ENCODE results near the gene E2F6.

E2F6 gene

DNA sequence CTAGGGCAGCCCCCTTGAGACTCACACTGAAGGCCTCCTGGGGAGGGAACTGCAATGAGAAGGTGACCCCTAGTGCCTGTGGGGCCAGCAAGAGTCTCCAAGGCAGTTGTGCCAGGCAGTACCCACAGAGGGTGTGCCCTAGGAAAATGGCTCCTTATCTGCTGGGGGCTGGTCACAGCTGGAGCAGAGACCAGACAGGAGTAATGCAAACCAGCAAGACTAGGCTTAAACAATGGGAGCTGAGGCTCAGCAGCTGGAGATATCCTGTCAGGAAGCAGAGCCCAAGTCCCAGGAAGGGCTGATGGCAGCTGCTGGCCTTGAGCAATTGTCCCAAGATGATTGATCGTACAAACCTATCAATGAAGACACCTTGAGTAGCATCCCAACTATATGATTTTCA lies 26.8 kb upstream of the E2F6 start:
- DNase-seq (ENCODE audit: low read depth), result no peak

DNA sequence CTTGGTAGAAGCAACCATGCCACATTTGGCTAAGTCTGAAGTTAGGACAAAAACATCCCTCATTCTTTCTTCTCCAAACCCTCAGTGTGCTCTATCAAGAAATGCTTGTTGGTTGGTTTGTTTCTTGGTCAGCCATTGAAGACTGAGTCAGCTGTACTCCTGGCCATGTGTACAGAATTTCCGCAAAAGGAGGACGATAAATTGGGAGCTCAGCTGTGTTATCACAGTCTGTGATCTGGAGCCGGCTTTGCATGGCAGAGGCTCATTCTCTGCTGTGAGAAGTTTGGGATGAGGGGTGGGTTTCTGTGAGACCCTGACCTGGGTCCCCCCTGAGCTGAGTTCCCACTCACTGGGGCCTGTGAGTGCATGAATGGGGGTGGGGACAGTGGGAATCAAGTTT lies 26.3 kb upstream of the E2F6 start:
- DNase-seq (ENCODE audit: low read depth), result no peak

DNA sequence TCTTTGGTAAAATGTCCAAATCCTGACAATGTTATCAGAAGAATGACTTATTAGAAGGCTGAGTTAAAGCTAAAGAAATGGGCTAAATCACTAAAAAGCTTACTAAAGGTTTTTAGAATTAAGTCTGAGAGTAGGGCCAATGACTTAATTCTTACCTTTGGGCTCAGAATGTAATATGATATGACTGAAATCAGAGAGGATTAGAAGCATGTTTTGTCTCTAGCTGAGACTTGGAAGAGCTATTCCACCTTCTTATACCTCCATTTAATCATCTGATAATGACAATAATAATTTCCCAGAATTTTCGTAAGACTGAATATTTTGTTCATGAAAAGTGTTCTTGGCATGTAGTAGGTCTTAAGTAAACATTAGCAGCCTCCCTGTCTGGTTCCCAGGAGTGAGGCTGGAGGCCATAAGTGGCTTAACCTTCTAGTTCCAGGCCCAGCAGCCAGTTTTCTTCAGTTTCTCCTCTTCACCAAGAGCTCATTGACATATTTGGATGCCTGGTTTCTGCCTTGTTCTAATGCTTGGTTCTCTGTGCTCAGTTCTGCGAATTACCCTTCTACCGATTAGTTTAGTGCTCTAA lies 25.5 kb upstream of the E2F6 start:
- no peak for DNase-seq (ENCODE audit: low read depth)

DNA sequence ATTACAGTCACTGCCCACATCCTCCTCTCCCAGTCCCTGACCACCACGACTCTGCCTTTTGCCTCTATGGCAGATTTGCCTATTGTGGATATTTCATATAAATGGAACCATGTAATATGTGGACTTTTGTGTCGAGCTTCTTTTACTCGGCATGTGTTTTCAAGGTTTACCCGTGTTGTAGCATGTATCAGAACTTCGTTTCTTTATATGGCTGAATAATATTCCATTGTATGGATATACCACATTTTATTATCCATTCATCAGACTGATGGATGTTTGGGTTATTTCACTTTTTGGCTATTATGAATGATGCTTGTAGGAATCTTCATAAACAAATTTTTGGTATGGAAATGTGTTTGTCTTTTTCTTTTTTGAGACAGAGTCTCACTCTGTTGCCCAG lies 24.2 kb upstream of the E2F6 start:
- no peak for DNase-seq (ENCODE audit: low read depth)

DNA sequence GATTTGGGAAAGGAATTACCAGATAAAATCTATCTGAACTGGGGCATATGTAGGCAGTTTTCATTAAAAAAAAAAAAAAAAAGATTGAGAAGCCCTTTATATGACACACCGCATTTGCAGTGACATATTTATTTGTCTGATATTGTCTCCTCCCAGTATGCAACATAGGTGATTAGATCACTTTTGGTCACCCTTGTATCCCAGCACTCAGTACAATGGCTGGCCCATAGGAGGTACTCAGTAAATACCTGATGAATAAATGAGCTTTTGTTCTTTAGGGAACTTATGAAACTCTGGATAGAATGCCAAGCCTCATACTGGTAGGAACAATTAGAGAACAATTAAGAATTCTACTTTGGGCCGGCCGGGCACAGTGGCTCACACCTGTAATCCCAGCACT lies 22.8 kb upstream of the E2F6 start:
- DNase-seq (ENCODE audit: low read depth), result no peak

DNA sequence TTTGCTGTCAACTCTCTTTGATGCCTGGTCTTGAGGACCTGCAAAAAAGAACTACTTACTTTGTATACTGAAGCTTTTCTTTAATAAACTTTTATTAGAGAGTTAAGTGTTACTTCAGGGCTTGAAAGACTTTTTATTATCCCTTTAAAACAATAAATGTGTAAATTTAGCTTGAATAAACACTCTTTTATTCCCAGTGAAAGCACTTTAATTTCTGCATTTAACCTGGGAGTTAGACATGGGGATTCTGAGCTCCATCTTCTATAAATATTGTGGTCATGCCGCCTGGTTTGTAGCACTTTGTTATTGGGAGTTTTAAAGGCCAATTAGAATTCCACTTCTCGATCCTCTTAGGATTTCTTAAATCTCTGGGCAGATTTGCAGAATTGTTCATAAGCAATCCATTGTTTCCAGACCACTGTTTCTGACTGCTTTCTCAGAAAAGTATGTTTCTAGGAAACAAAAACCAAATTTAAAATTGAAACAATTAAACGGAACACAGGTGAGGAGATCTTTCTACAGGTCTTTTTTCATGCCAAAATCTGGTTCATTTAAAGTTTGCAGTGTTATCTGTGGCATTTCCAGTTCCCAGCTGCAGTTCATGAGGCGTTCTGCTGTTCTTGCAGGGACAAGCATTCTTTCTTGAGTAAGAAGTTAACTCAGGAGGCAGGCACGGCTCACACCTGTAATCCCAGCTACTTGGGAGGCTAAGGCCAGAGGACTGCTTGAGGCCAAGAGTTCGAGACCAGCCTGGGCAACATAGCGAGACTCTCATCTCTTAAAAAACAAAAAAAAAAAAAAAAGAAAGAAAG lies 18.1 kb upstream of the E2F6 start:
- no peak for DNase-seq (ENCODE audit: low read depth)

DNA sequence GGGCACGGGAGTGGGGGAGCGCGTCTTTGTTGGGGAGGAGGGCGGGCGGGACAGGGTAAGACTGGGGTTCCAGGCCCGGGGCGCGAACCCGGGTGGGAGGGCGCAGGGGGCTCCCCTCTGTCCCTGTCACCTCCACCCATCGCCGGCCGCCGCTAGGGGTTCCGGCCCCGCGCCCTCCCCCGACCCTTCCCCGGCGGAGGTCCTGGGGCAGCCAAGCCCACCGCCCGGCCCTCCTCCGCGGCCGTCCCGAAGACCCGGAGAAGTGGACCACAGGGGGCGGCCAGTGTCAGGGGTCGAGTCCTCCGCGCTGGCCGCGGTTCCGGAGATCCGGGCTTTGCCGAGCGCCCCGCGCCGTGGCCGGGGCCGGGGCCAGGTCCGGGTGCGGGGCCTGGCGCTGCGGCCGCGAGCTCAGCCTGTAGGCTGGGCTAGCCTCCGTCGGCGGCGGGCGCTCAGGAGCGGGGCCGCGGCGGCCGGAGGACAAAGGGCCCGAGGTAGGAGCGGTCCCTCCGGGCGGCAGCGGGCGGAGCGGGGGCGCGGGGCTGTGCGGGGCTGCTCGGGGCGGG lies 16.6 kb upstream of the E2F6 start:
- DNase-seq (ENCODE audit: low read depth), result no peak

DNA sequence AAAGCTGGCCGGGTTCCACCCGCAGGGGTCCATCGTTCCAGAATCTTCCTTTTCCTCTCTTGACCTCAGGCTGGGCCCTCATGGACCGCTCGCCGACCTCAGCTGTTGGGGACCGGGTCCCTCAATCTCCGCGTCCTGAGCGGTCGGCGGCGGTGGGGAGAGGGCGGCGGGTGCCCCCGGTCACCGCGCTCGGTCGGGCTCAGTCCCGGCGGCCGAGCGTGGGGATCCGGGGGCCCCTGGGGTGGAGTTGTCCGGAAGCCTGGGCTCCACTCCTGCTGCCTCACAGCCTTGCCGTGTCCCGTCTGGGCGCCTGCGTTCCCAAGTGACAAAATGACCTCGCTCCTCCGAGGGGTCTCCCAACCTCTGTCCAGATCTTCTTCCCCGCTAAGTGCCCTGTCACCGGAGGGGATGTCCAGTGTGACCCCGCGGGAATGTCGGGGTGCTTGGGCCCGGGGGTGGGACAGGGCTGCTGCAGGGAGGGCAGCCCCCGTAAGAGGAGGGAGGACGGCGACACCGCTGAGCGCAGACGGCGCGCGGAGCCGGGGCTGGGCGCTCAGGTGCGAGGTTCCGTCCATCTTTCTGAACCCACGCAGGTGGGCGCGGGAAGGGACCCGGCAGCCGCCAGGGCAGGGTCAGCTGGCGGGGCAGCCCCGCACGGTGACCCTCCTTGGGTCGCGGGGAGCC lies 16.0 kb upstream of the E2F6 start:
- no peak for DNase-seq (ENCODE audit: low read depth)

DNA sequence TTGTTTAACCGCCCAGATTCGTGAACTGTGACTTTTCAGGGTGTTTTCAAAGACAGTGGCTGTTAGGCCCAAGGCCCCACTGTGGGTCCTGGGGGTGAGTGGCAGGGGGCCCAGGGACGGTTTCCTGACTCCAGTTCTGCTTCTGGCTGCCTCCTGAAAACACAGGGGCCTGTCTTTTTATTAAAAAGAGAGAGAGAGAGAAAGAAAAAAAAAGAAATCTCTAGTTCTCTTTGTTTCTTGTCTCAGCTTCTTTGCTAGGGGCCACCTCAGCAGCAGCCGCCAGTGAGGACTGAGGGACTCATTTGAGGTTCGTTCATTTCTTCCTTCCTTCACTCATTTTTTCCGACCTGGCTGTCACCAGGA lies 15.4 kb upstream of the E2F6 start:
- no peak for DNase-seq (ENCODE audit: low read depth)

DNA sequence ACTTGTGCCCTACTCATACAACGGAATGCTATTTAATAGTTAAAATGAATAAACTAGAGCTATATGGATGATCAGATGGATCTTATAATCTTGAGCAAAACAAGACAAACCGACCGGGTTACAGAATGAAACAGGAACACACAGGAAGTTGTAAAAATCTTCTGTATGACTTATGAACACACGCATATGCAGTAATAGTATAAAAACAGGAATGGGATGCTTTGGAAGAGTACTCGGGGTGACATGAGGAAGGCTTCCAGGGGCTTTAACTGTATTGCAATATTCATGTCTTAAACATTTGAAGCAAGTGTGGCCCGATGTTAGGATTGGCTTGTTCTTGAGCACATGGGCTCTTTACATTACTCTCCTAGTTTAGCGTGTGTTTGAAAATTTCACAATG lies 14.9 kb upstream of the E2F6 start:
- DNase-seq (ENCODE audit: low read depth), result no peak

DNA sequence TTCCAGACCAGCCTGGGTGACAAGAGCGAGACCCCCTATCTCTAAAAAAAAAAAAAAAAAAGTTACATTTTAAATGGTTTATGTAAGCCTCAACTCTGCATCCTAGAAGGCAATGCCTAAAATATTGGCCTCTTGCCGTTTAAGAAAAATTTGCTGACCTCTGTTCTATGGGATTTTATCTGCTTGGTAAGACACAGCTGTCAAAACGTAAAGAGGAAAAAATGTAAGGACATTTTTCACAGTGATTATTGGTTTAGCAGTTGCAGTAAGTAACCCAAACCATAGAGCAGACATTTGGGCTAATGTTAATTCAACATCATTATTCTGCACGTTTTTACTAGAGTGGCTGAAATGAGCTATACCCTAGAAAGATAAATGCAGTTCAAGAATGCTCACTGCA lies 14.4 kb upstream of the E2F6 start:
- DNase-seq (ENCODE audit: low read depth), result no peak

DNA sequence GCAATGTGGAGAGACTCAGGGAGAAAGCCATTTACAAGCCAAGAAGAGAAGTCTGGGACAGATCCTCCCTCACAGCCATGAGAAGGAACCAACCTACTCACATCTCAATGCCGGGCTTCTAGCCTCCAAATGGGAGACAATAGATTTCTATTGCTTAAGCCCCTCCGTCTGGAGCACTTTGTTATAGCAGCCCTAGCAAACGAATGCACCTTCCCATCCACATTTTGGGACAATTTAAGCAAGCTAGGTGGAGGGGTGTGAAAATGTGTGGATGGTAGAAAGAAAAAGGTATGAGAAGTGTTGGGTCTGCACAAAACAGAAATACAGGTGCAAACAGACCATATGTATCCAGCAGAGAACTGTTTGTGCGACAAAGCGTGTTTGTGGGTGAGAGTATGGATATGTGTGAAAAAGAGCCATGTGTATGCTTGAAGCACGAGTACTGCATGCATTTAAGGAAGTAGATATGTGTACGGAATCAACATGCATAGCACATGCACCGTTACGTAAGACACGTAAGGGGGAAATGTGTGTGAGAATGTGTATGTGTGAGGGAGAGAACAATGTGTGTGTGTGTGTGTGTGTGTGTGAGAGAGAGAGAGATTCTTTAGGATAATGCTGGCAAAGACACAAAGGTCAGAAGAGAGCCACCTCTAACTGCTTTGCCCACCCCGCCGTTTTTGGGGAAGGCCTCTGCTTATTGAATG lies 13.1 kb upstream of the E2F6 start:
- DNase-seq (ENCODE audit: low read depth), result no peak

DNA sequence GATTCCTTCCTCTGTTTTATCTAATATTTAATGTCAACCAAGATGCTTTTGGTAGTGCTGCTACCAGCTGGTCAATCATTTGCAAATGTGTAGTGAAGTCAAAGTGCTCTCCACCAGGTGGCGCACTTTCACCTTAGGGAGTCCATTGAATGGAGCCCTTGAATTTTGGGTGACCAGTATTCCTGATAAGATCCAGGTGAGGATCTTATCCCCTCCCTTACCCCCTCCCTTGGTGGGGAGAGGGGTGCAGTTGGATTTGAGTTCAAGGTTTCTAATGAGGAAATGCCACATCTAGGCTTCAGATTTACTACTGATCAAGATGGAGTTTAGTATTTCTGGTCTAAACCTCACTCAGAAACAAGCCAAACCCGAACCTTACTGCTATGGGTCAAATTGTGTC lies 12.0 kb upstream of the E2F6 start:
- DNase-seq (ENCODE audit: low read depth), result peak; percentile 74

DNA sequence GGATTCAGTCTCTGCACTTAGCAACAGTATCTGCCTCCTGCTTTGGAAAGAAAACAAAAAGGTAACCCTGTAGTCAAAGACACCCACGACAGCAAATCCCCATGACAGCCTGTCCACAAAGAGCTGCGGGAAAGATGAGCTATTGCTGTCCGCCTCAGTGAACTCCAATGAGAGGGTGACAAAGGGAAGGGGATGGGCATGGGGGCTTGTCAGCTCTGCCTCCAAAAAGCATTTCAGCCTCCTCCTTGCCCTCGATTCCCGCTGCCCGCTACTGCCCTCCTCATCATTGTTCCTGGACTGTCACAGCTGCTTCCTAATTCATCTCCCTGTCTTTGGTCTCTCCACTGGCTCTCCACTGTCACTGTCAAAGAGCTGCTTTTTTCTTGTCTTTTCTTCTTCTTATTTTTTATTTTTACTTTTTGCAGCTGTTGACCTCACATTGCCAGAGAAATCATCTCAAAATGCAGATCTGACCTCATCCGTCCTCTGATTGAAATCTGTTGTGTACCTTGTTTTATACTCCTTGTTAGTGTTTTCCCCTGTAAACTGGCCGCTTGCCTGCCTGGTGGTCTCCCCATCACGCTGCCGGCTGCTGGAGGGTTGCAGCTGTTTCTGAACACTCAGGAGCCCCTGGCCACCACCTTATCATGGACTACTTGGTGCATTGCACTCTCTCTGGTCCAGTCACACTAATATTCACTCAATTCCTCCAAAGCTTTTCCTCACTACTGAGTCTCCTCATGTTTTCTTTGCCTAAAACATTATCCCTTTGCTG lies 7.9 kb upstream of the E2F6 start:
- no peak for DNase-seq (ENCODE audit: low read depth)

DNA sequence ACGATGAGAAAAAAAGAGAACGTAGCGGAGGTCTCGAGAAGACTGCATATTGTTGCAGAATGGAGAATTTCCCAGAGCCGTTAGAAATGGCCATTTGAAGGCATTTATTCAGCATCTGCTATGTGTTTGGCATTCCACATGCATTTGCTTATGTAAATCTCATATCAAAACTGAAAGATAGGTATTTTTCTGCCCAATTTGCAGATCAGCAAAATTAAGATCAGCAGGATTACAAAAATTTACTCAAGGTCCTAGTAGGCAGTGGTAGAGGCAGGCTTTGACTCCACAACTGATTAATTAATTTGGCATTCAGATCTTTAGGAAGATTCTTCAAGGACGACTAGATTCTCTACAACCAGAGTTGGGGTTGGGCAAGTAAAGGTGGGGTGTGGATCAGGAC lies 1.8 kb upstream of the E2F6 start:
- no peak for DNase-seq (ENCODE audit: low read depth)

DNA sequence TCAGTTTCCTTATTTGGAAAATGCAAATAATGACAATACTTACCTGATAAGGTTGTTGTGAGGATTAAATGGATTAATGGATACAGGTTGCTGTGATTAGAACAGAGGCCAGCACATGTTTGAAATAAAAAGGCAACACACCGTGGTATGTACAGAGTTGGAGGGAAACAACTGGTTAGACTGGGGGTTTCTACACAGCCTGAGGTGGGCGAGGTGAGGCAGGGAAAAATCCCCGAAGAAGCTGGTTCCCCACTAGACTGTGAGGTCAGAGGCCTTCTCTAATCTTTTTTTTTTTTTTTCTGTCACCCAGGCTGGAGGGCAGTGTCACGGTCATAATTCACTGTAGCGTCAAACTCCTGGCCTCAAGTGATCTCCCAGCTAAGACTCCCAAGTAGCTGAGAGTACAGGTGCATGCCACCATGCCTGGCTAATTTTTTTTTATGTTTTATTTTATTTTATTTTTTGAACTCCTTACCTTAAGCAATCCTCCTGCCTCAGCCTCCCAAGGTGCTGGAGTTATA lies 1.2 kb upstream of the E2F6 start:
- DNase-seq (ENCODE audit: low read depth), result no peak

DNA sequence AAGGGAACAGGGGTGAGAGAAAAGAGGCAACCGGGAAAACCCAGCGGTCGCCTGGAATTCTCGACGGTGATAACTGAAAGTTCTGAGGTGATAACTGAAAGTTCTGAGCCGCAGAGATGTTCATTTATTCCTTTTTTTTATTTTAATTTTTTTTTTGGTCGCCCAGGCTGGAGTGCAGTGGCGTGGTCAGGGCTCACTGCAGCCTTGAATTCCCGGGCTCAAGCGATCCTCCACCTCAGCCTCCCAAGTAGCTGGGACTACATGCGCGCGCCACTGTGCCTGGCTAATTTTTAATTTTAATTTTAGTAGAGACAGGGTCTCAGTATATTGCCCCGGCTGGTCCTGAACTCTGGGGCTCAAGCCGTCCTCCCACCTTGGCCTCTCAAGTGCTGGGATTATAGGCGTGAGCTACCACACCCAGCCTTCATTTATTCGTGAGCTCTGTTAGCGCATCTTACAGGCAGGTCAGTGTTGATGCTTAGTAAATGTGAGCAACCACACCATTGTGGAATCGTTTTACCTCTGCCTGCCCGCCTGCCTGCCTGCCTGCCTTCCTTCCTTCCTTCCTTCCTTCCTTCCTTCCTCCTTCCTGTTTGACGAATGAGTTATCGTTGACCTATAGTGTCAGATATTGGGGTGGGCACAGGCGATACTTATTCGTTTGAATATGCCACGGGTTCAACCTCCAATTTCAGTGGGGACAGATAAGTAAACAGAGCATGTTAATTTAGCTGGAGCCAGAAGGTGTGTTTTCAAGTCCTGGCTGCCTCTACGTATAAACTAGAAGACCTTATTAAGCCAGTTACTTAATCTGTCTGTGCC lies 557 bp upstream of the E2F6 start:
- DNase-seq (ENCODE audit: low read depth), result no peak

DNA sequence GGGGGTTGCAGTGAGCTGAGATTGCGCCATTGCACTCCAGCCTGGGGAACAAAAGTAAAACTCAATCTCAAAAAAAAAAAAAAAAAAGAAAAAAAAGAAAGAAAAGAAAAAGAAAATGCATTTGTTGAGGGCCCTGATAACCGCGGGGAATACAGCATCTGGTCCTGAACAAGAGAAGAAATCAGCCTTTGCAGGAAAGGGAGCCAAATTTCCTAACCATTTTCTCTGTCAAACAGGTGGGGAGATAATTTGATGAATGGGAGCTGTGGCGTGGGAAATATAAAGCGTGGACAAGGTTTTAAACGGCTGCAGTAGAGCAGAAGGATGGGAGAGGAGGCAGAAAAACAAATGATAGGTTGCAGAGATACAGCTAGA lies 864 bp downstream of the E2F6 start:
- no peak for DNase-seq (ENCODE audit: low read depth)

DNA sequence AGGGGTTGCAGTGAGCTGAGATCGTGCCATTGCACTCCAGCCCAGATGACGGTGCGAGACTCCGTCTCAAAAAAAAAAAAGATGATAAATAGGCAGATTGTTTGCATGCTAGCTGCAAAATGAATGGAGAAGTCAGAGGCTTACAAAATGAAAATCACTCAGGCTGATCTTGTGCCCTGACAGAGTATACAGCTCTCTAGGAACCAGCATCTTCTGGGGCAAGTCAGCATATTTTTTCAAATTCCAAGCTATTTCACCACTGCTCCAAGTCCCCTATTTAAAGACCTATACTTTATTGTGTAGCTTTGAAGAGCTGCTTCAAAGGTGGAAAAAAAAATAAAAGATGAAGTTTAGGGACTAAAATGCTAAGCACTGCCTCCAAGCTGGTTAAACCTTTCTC lies 6.1 kb downstream of the E2F6 start:
- no peak for DNase-seq (ENCODE audit: low read depth)

DNA sequence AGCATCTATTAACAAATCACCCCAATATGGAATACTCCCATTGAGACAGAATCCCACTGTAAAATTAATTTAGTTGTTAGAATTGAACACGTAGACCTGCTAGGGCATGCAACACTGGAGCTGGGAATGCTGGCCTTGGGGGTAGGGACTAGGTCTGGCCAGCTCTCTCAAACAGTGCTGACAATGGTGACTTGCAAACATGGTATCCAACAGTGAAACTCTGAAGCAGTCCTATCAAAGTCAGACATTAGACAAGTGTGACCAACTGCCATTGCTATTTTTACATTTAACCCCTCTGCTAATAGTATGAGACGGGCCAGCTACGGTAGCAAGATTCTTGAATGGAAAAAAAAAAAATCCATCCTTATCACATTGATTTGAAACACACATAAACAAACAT lies 7.2 kb downstream of the E2F6 start:
- DNase-seq (ENCODE audit: low read depth), result no peak

DNA sequence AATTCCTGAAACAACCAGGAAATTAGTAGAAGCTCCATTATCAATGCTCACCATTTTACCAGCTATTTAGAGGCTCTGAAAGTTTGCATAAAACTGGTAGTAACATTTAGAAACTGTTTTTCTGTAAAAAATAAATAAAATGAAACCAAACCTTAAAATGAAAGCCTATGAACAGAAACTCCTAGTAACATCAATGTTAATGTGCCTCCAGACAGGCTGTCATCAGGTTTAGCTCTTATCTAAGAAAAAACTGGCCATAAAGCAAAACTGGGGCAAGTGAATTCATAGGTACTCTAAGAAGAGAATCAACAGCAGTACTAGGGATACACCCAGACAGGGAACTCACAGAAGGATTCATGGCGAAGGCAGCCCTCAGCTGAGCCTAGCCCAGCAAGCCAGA lies 8.0 kb downstream of the E2F6 start:
- DNase-seq (ENCODE audit: low read depth), result no peak

Measured in CMK (cell line).